ENCODE measurements around the gene COBL. TPM values are rescaled to one million over a fixed set of nuclear protein-coding genes. Genes with fewer than 3 reads are reported as not detected.

The COBL gene
- total RNA-seq, 4 donors from 2014 or later = 5.9 to 21.3 (median 7.8) TPM

GRCh38 chr7:51046103-51046466 is 270.5 kb downstream of the COBL start:
- H3K27ac ChIP-seq = no peak overlapping the region
- no peaks in the 10 kb centered on the region for H3K27me3 ChIP-seq
- DNase-seq = no peak
- no peaks in the 10 kb centered on the region for H3K9me3 ChIP-seq
- no peaks in the 10 kb centered on the region for H3K4me1 ChIP-seq
- TF ChIP-seq CTCF (IDR thresholded peaks at IDR 0.05) = no peak
- TF ChIP-seq POLR2A (IDR thresholded peaks at IDR 0.05) = no peak
- intact Hi-C loops (cut with DNase I) = no loop called here
- H3K4me3 ChIP-seq = no peak overlapping the region
- WGBS, 2 donors = 23 to 51% methylated on average over 4 of the region's 4 CpGs
- H3K36me3 ChIP-seq = no peaks in the 10 kb centered on the region

- Histone ChIP-seq H3K9me3 (no peaks in the 10 kb centered on the region), H3K27ac (no peak overlapping the region), H3K4me1 (no peaks in the 10 kb centered on the region), H3K27me3 (no peaks in the 10 kb centered on the region), H3K36me3 (no peaks in the 10 kb centered on the region), H3K4me3 (no peak overlapping the region)
- DNase-seq = no peak
- WGBS, 2 donors = 54 to 76% methylated on average over 6 to 9 of the region's 14 CpGs
- TF ChIP-seq CTCF (IDR thresholded peaks at IDR 0.05) (no peak), POLR2A (IDR thresholded peaks at IDR 0.05) (no peak)
- intact Hi-C loops (cut with DNase I) = no loop called here
These were observed 271.1 kb downstream of the COBL start for GRCh38 chr7:51045319-51046102.

GRCh38 chr7:51043461-51043860 is 273.1 kb downstream of the COBL start:
- no peak overlapping the region for H3K4me3 ChIP-seq
- H3K36me3 ChIP-seq = no peaks in the 10 kb centered on the region
- H3K27me3 ChIP-seq = no peaks in the 10 kb centered on the region
- H3K9me3 ChIP-seq = no peaks in the 10 kb centered on the region
- WGBS, 2 donors = 80 to 85% methylated on average over 4 to 8 of the region's 14 CpGs
- no peak for DNase-seq
- TF ChIP-seq CTCF (IDR thresholded peaks at IDR 0.05) (no peak), POLR2A (IDR thresholded peaks at IDR 0.05) (no peak)
- no peaks in the 10 kb centered on the region for H3K4me1 ChIP-seq
- no peak overlapping the region for H3K27ac ChIP-seq
- intact Hi-C loops (cut with DNase I) = no loop called here

GRCh38 chr7:51040787-51041186 is 275.8 kb downstream of the COBL start:
- intact Hi-C loops (cut with DNase I) = no loop called here
- Histone ChIP-seq H3K4me3 (no peak overlapping the region), H3K4me1 (no peaks in the 10 kb centered on the region), H3K27me3 (no peaks in the 10 kb centered on the region), H3K36me3 (no peaks in the 10 kb centered on the region), H3K27ac (no peak overlapping the region), H3K9me3 (no peaks in the 10 kb centered on the region)
- no peak for TF ChIP-seq POLR2A (IDR thresholded peaks at IDR 0.05)
- DNase-seq = no peak
- 55 to 65% methylated on average over 6 of the region's 6 CpGs for WGBS, 2 donors

GRCh38 chr7:51038573-51038972 is 278.0 kb downstream of the COBL start:
- WGBS, 2 donors = 80 to 93% methylated on average over 1 to 3 of the region's 3 CpGs
- DNase-seq = no peak
- Histone ChIP-seq H3K4me3 (no peak overlapping the region), H3K4me1 (peaks cover 0 to 10% (median 0%) of the 10 kb centered on the region in 3 donors), H3K9me3 (no peaks in the 10 kb centered on the region), H3K27me3 (no peaks in the 10 kb centered on the region), H3K36me3 (no peaks in the 10 kb centered on the region), H3K27ac (no peak overlapping the region)
- intact Hi-C loops (cut with DNase I) = no loop called here
- no peak for TF ChIP-seq CTCF (IDR thresholded peaks at IDR 0.05)
- TF ChIP-seq POLR2A (IDR thresholded peaks at IDR 0.05) = no peak
